SU-DHL-6 (cell line): Measurements from ENCODE around the gene LNX1.

Experiments used
- H2AFZ ChIP-seq: fragments of 200-600 bp; sonication (generic); 2 replicates; pipeline ENCODE4 v1.6.1; 2014; ENCODE audit warnings: low read depth, mild to moderate bottlenecking, moderate library complexity, mixed read lengths, antibody characterized with exemption, low read length; ENCODE audit not compliant: severe bottlenecking
- H3F3A ChIP-seq: fragments of 200-600 bp; shearing (Covaris generic); 2 replicates; pipeline ENCODE4 v1.6.0; 2016; ENCODE audit warnings: antibody characterized with exemption, mild to moderate bottlenecking; ENCODE audit not compliant: insufficient read depth
- H3K27ac ChIP-seq: fragments of 200-600 bp; sonication (generic); 2 replicates; pipeline ENCODE4 v1.5.1; 2016; ENCODE audit warnings: low read depth, mild to moderate bottlenecking, low read length, moderate library complexity, mixed read lengths
- H3K27me3 ChIP-seq: fragments of 200-600 bp; sonication (generic), shearing (Covaris generic); 2 replicates; pipeline ENCODE4 v1.6.0; 2014; ENCODE audit warnings: mild to moderate bottlenecking, low read length
- H3K36me3 ChIP-seq: fragments of 200-600 bp; sonication (generic); 2 replicates; pipeline ENCODE4 v1.6.1; 2014; ENCODE audit warnings: mild to moderate bottlenecking, low read length, mixed read lengths
- H3K4me2 ChIP-seq: fragments of 300-600, 200-600 bp; shearing (Covaris generic), sonication (generic); 2 replicates; pipeline ENCODE4 v1.6.0; 2014; ENCODE audit warnings: low read length, low read depth, mild to moderate bottlenecking; ENCODE audit not compliant: poor library complexity, severe bottlenecking
- H3K4me3 ChIP-seq: fragments of 200-600 bp; sonication (generic); 2 replicates; pipeline ENCODE4 v1.5.1; 2014; ENCODE audit warnings: antibody characterized with exemption, low read length, mild to moderate bottlenecking, mixed read lengths; ENCODE audit not compliant: insufficient read depth, poor library complexity, severe bottlenecking
- H3K79me2 ChIP-seq: fragments of 200-600 bp; sonication (generic); 2 replicates; pipeline ENCODE4 v1.6.1; 2014; ENCODE audit warnings: mild to moderate bottlenecking, low read length, moderate library complexity; ENCODE audit not compliant: insufficient read depth
- H3K9ac ChIP-seq: fragments of 200-600 bp; sonication (generic); 2 replicates; pipeline ENCODE4 v1.7.0; 2014; ENCODE audit warnings: mild to moderate bottlenecking, low read length
- H3K9me2 ChIP-seq: fragments of 200-600 bp; sonication (generic); replicated peaks from 2 replicates; pipeline ENCODE4 v1.6.1; 2014; ENCODE audit warnings: low read length; ENCODE audit not compliant: insufficient read depth
- H3K9me3 ChIP-seq: fragments of 200-600 bp; sonication (generic); 2 replicates; pipeline ENCODE4 v1.6.1; 2014; ENCODE audit warnings: low read length, mixed read lengths; ENCODE audit not compliant: insufficient read depth
- H4K20me1 ChIP-seq: fragments of 200-600 bp; sonication (generic); 2 replicates; pipeline ENCODE4 v1.6.1; 2014; ENCODE audit warnings: low read depth, mild to moderate bottlenecking, antibody characterized with exemption, low read length, moderate library complexity, mixed read lengths
- CTCF ChIP-seq: fragments of 200-600 bp; sonication (generic); IDR thresholded peaks from one replicate; pipeline ENCODE4 v1.5.1; 2017; ENCODE audit warnings: antibody characterized with exemption, mild to moderate bottlenecking, low read length, moderate library complexity; ENCODE audit not compliant: insufficient read depth, poor library complexity, severe bottlenecking
- EZH2phosphoT487 ChIP-seq: fragments of 200-600 bp; sonication (generic), shearing (Covaris generic); conservative IDR thresholded peaks from 2 replicates; pipeline ENCODE4 v1.6.1; 2018; ENCODE audit warnings: mild to moderate bottlenecking, antibody characterized with exemption, low read length, moderate library complexity, mixed read lengths

Gene LNX1

GRCh38 chr4:53483250-53483649, 108.0 kb downstream of the LNX1 start:
- no peak overlapping the region for H3K4me3 ChIP-seq
- TF ChIP-seq EZH2phosphoT487 (no peak), CTCF (no peak)
- H2AFZ ChIP-seq = no peak overlapping the region
- no peaks in the 10 kb centered on the region for H3K79me2 ChIP-seq
- H3K36me3 ChIP-seq = no peaks in the 10 kb centered on the region
- no peak overlapping the region for H3K27ac ChIP-seq
- no peaks in the 10 kb centered on the region for H3F3A ChIP-seq
- no peaks in the 10 kb centered on the region for H3K27me3 ChIP-seq
- no peak overlapping the region for H3K4me2 ChIP-seq
- H3K9ac ChIP-seq = no peak overlapping the region
- no peaks in the 10 kb centered on the region for H4K20me1 ChIP-seq
- H3K9me3 ChIP-seq = no peaks in the 10 kb centered on the region
- no peaks in the 10 kb centered on the region for H3K9me2 ChIP-seq

GRCh38 chr4:53481586-53481985, 109.7 kb downstream of the LNX1 start:
- H3K4me2 ChIP-seq = no peak overlapping the region
- TF ChIP-seq CTCF (no peak), EZH2phosphoT487 (no peak)
- H3K9ac ChIP-seq = no peak overlapping the region
- no peak overlapping the region for H3K4me3 ChIP-seq
- no peaks in the 10 kb centered on the region for H3K9me2 ChIP-seq
- H3K36me3 ChIP-seq = no peaks in the 10 kb centered on the region
- no peak overlapping the region for H3K27ac ChIP-seq
- H3F3A ChIP-seq = no peaks in the 10 kb centered on the region
- no peaks in the 10 kb centered on the region for H3K27me3 ChIP-seq
- no peaks in the 10 kb centered on the region for H3K9me3 ChIP-seq
- no peak overlapping the region for H2AFZ ChIP-seq
- H4K20me1 ChIP-seq = no peaks in the 10 kb centered on the region
- no peaks in the 10 kb centered on the region for H3K79me2 ChIP-seq

- no peak overlapping the region for H3K4me2 ChIP-seq
- H3K36me3 ChIP-seq = no peaks in the 10 kb centered on the region
- H3F3A ChIP-seq = no peaks in the 10 kb centered on the region
- H3K9me2 ChIP-seq = no peaks in the 10 kb centered on the region
- no peaks in the 10 kb centered on the region for H3K9me3 ChIP-seq
- no peak overlapping the region for H3K9ac ChIP-seq
- no peaks in the 10 kb centered on the region for H3K27me3 ChIP-seq
- no peak overlapping the region for H2AFZ ChIP-seq
- H3K4me3 ChIP-seq = no peak overlapping the region
- no peak for TF ChIP-seq EZH2phosphoT487
- no peak for TF ChIP-seq CTCF
- H4K20me1 ChIP-seq = no peaks in the 10 kb centered on the region
- no peak overlapping the region for H3K27ac ChIP-seq
- no peaks in the 10 kb centered on the region for H3K79me2 ChIP-seq
These were observed 110.4 kb downstream of the LNX1 start for GRCh38 chr4:53480909-53481308.
